ENCODE measurements around the gene GNG7. TPM values are rescaled to one million over a fixed set of nuclear protein-coding genes. Genes with fewer than 3 reads are reported as not detected.

Gene GNG7
- total RNA-seq, 1 donor from 2014 or later: 0.96 TPM

DNA sequence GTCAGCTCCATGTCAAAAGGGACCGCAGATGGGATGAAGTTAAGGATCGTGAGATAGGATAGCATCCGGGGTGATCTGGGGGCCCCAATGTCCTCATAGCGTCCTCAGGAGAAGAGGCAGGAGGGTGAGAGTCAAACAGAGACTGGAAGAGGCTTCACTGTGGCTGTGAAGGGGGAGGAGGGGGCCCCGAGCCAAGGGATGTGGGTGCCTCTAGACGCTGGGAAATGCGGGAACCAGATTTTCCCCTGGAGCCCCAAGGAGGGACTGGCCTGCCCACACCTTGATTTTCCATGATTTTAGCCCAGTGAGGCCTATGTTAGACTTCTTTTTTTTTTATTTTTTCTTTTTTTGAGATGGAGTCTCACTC is 61.2 kb downstream of the GNG7 start:
- intact Hi-C loops (cut with DNase I): no loop called here
- DNase-seq (ENCODE audit: low spot score in 2 of 2): no peak
- Histone ChIP-seq H3K27ac (no peak overlapping the region), H3K27me3 (no peaks in the 10 kb centered on the region), H3K36me3 (no peaks in the 10 kb centered on the region), H3K4me3 (no peak overlapping the region), H3K9me3 (no peaks in the 10 kb centered on the region), H3K4me1 (peaks cover 0 to 5% of the 10 kb centered on the region in 2 donors)
- TF ChIP-seq, protein P1, sequence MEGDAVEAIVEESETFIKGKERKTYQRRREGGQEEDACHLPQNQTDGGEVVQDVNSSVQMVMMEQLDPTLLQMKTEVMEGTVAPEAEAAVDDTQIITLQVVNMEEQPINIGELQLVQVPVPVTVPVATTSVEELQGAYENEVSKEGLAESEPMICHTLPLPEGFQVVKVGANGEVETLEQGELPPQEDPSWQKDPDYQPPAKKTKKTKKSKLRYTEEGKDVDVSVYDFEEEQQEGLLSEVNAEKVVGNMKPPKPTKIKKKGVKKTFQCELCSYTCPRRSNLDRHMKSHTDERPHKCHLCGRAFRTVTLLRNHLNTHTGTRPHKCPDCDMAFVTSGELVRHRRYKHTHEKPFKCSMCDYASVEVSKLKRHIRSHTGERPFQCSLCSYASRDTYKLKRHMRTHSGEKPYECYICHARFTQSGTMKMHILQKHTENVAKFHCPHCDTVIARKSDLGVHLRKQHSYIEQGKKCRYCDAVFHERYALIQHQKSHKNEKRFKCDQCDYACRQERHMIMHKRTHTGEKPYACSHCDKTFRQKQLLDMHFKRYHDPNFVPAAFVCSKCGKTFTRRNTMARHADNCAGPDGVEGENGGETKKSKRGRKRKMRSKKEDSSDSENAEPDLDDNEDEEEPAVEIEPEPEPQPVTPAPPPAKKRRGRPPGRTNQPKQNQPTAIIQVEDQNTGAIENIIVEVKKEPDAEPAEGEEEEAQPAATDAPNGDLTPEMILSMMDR (IDR thresholded peaks at IDR 0.05): no peak

DNA sequence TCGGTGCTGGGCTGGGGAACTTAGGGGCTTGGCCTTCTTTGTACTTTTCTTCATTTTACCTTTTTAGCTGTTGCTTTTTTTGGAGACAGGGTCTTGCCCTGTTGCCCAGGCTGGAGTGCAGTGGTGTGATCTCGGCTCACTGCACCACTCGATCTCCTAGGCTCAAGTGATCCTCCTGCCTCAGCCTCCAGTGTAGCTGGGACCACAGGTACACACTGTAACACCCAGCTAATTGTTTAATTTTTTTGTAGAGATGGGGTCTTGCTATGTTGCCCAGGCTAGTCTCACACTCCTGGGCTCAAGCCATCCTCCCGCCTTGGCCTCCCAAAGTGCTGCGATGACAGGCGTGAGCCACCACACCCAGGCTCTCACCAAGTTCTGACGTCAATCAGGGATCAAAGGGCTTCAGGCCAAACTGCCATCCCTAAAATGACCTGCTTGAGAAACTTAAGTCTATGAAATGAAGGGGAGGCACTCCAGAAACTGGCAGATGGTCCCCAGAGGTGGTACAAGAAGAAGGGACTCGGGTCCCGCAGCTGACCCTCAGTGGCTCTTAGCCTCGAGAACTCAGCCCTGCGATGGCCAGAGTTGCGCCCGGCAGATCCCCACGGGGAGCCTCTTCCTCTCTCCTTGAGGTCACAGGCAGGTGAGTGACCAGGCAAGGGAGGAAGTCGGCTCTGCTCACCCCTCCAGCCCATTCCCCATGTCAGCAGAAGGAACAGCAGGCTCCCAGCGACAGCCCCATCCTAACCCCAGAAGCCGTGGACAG is 61.7 kb downstream of the GNG7 start:
- TF ChIP-seq, protein P1 (IDR thresholded peaks at IDR 0.05): no peak
- Histone ChIP-seq H3K27me3 (no peaks in the 10 kb centered on the region), H3K4me3 (no peak overlapping the region), H3K27ac (no peak overlapping the region), H3K36me3 (no peaks in the 10 kb centered on the region), H3K9me3 (no peaks in the 10 kb centered on the region), H3K4me1 (peaks cover 4 to 6% of the 10 kb centered on the region in 2 donors)
- intact Hi-C loops (cut with DNase I): no loop called here
- no peak for DNase-seq (ENCODE audit: low spot score in 2 of 2)

DNA sequence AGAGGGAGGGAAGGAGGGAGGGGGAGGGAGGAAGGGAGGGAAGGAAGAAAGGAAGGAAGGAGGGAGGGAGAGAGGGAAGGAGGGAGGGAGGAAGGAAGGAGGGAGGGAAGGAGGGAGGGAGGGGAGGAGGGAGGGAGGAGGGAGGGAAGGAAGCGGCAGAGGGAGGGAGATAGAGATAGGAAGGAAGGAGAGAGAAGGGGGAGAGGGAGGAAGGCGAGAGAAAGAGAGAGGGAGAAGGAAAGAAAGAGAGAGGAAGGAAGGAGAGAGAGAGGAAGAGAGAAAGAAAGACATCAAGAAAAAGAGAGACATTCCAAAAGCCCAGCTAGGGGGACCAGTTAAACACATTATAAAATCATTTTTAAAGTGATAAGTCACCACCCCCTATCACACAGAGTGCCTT is 62.5 kb downstream of the GNG7 start:
- Histone ChIP-seq H3K36me3 (no peaks in the 10 kb centered on the region), H3K27ac (no peak overlapping the region), H3K4me1 (peaks cover 9 to 10% of the 10 kb centered on the region in 2 donors), H3K9me3 (no peaks in the 10 kb centered on the region), H3K27me3 (no peaks in the 10 kb centered on the region), H3K4me3 (no peak overlapping the region)
- TF ChIP-seq, protein P1 (IDR thresholded peaks at IDR 0.05): no peak
- no peak for DNase-seq (ENCODE audit: low spot score in 2 of 2)
- intact Hi-C loops (cut with DNase I): loop anchor here (5.0 to 10.0 kb wide), 2 partner anchors 373 to 475 kb away; partner anchors contain the start of gene DOT1L

DNA sequence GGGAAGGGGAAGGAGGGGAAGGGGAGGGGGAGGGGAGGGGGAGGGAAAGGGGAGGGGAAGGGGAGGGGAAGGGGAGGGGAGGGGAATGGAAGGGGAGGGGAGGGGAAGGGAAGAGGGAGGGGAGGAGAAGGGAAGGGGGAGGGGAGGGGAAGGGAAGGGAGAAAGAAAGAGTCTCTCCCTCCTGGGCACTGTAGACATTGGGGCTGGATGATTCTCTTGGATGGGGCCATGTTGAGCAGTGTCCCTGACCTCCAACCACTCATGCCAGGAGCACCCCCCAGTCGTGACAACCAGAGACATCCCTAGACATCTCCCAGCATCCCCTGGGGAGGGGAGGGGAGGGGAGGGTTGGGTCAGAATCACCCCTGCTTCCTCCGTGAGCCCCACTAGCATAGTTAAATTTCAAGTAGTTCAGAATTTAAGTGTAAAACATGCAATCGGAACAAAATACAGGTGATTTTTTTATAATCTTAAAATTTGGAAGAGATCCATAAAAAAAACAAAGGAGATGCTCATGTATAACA is 64.0 kb downstream of the GNG7 start:
- intact Hi-C loops (cut with DNase I): loop anchor here (5.0 to 10.0 kb wide), 2 partner anchors 371 to 474 kb away; partner anchors contain the start of gene DOT1L
- H3K27me3 ChIP-seq: no peaks in the 10 kb centered on the region
- no peak overlapping the region for H3K4me3 ChIP-seq
- H3K27ac ChIP-seq: no peak overlapping the region
- TF ChIP-seq, protein P1 (IDR thresholded peaks at IDR 0.05): no peak
- H3K4me1 ChIP-seq: peaks cover 15 to 22% of the 10 kb centered on the region in 2 donors
- DNase-seq (ENCODE audit: low spot score in 2 of 2): no peak
- H3K36me3 ChIP-seq: no peaks in the 10 kb centered on the region
- H3K9me3 ChIP-seq: no peaks in the 10 kb centered on the region

DNA sequence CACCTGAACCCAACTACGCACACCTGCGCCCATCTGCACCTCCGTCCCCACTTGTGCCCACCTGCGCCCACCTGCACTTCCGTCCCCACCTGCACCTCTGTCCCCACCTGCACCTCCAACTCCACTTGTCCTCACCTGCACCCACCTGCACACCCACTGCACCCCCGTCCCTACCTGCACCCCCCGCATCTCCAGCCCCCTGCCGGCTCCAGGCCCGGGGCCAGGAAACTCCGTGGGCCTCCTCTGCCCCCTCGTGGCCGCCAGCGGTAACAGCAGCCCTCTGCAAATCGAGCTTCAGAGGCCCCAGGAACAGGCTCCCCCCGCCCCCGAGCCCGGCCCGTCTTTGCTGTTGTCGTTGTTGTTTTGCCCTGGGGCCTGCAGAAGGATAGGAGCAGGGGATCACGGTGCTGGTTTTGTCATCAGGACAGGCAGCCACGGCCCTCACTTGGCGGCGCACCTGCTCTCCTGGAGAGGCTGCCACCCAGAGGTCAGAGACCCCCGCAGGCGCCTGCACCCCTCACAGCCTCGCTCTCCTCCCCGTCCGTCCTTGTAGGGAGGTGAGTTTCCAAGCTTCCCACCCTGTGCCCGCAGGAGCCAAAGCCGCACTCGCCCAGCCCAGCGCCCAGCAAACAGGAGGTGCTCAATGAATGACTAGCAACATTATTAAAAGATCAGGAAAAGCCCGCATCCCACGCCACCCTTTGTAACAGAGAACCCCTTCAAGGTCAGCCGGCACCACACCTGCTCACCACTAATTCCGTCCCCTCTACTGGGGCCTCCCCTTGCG is 65.4 kb downstream of the GNG7 start:
- peaks cover 15 to 23% of the 10 kb centered on the region in 2 donors for H3K4me1 ChIP-seq
- H3K4me3 ChIP-seq: peak overlapping the region in 1 of 2 donors; percentile 32
- H3K9me3 ChIP-seq: no peaks in the 10 kb centered on the region
- H3K27ac ChIP-seq: no peak overlapping the region
- H3K27me3 ChIP-seq: no peaks in the 10 kb centered on the region
- DNase-seq (ENCODE audit: low spot score in 2 of 2): no peak
- intact Hi-C loops (cut with DNase I): loop anchor here (1.0 to 10.0 kb wide), 4 partner anchors 58 to 472 kb away; partner anchors contain the start of gene DOT1L
- TF ChIP-seq, protein P1 (IDR thresholded peaks at IDR 0.05): peak; percentile 87 to 98 (median 94)
- H3K36me3 ChIP-seq: no peaks in the 10 kb centered on the region
